ENCODE results near the gene RGS6.

Gene RGS6

DNA sequence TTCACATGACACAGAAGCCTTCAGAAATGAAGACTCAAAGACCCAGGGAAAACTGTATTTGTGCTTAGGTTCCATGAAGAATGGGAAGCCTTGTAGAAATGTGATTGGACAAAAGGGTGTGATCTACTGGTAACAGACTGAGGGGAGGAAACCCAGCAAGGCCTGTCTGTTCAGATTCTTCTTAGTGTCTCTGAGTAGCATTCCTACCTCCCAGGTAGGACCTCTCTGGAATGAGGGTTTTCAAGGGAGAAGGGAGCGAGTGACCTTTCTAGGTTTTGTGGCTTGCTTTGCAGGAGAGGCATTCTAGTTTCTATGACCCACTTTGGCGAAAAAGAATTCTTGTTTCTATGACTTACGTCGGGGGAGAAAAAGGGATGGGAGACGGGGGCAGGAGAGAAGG is 560.0 kb downstream of the RGS6 start:
- no peaks in the 10 kb centered on the region for H3K4me1 ChIP-seq (ENCODE audit: control insufficient read depth, insufficient read depth, low read length)
- H3K9ac ChIP-seq (ENCODE audit: low read length in 2 of 2): no peak overlapping the region
- no peak overlapping the region for H3K4me3 ChIP-seq (ENCODE audit: low read length in 2 of 2)

DNA sequence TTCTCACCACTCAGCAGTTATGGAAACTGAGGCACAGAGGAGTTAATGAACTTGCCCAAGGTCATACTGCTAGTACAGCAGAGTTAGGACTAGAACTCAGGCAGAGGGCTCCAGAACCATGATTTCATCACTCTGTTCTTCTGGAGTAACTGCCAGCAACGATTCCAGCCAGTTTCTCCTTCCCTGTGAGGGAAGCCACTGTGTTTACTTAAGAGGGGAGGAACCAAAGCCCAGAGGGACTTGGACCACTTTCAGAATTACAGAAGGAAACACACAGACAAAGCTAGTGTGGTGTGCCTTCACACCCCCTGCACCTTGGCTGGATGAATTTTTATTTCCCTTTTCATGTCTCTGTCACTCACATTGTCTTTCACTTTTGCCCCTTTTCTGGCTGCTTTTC is 563.4 kb downstream of the RGS6 start:
- no peak overlapping the region for H3K4me3 ChIP-seq (ENCODE audit: low read length in 2 of 2)
- H3K36me3 ChIP-seq (ENCODE audit: control insufficient read depth in 2 of 2, insufficient read depth in 2 of 2, low read length in 2 of 2): no peaks in the 10 kb centered on the region
- H3K27me3 ChIP-seq (ENCODE audit: control insufficient read depth in 1 of 2, insufficient read depth in 2 of 2, low read length in 2 of 2): no peaks in the 10 kb centered on the region
- H3K9ac ChIP-seq (ENCODE audit: low read length in 2 of 2): no peak overlapping the region
- no peaks in the 10 kb centered on the region for H3K4me1 ChIP-seq (ENCODE audit: control insufficient read depth, insufficient read depth, low read length)
- no peaks in the 10 kb centered on the region for H3K9me3 ChIP-seq (ENCODE audit: control insufficient read depth in 2 of 2, low read length in 2 of 2)
- no peak overlapping the region for H3K27ac ChIP-seq (ENCODE audit: low read length)

More for the DNA sequence above, 560.0 kb downstream of the RGS6 start:
- Histone ChIP-seq H3K9me3 (ENCODE audit: control insufficient read depth in 2 of 2, low read length in 2 of 2) (peaks cover 0 to 4% of the 10 kb centered on the region in 2 donors), H3K36me3 (ENCODE audit: control insufficient read depth in 2 of 2, insufficient read depth in 2 of 2, low read length in 2 of 2) (no peaks in the 10 kb centered on the region), H3K27ac (ENCODE audit: low read length) (no peak overlapping the region), H3K27me3 (ENCODE audit: control insufficient read depth in 1 of 2, insufficient read depth in 2 of 2, low read length in 2 of 2) (peaks cover 0 to 2% of the 10 kb centered on the region in 2 donors)

- H3K27me3 ChIP-seq (ENCODE audit: control insufficient read depth in 1 of 2, insufficient read depth in 2 of 2, low read length in 2 of 2): no peaks in the 10 kb centered on the region
- no peaks in the 10 kb centered on the region for H3K36me3 ChIP-seq (ENCODE audit: control insufficient read depth in 2 of 2, insufficient read depth in 2 of 2, low read length in 2 of 2)
- no peak overlapping the region for H3K27ac ChIP-seq (ENCODE audit: low read length)
- H3K4me1 ChIP-seq (ENCODE audit: control insufficient read depth, insufficient read depth, low read length): no peaks in the 10 kb centered on the region
- H3K9ac ChIP-seq (ENCODE audit: low read length in 2 of 2): no peak overlapping the region
- H3K9me3 ChIP-seq (ENCODE audit: control insufficient read depth in 2 of 2, low read length in 2 of 2): peaks cover 0 to under 1% of the 10 kb centered on the region in 2 donors
- no peak overlapping the region for H3K4me3 ChIP-seq (ENCODE audit: low read length in 2 of 2)
These were observed 566.4 kb downstream of the RGS6 start for GRCh38 chr14:72498646-72499045.

- Histone ChIP-seq H3K9me3 (ENCODE audit: control insufficient read depth in 2 of 2, low read length in 2 of 2) (peaks cover 0 to 5% of the 10 kb centered on the region in 2 donors), H3K36me3 (ENCODE audit: control insufficient read depth in 2 of 2, insufficient read depth in 2 of 2, low read length in 2 of 2) (no peaks in the 10 kb centered on the region), H3K27ac (ENCODE audit: low read length) (no peak overlapping the region), H3K4me3 (ENCODE audit: low read length in 2 of 2) (no peak overlapping the region), H3K27me3 (ENCODE audit: control insufficient read depth in 1 of 2, insufficient read depth in 2 of 2, low read length in 2 of 2) (no peaks in the 10 kb centered on the region), H3K4me1 (ENCODE audit: control insufficient read depth, insufficient read depth, low read length) (no peaks in the 10 kb centered on the region), H3K9ac (ENCODE audit: low read length in 2 of 2) (no peak overlapping the region)
These were observed 567.5 kb downstream of the RGS6 start for GRCh38 chr14:72499746-72500145.

GRCh38 chr14:72500234-72500838 is 568.1 kb downstream of the RGS6 start:
- Histone ChIP-seq H3K27ac (ENCODE audit: low read length) (no peak overlapping the region), H3K9me3 (ENCODE audit: control insufficient read depth in 2 of 2, low read length in 2 of 2) (peaks cover 0 to 5% of the 10 kb centered on the region in 2 donors), H3K4me1 (ENCODE audit: control insufficient read depth, insufficient read depth, low read length) (no peaks in the 10 kb centered on the region), H3K4me3 (ENCODE audit: low read length in 2 of 2) (no peak overlapping the region), H3K27me3 (ENCODE audit: control insufficient read depth in 1 of 2, insufficient read depth in 2 of 2, low read length in 2 of 2) (no peaks in the 10 kb centered on the region), H3K9ac (ENCODE audit: low read length in 2 of 2) (no peak overlapping the region), H3K36me3 (ENCODE audit: control insufficient read depth in 2 of 2, insufficient read depth in 2 of 2, low read length in 2 of 2) (no peaks in the 10 kb centered on the region)

- H3K4me1 ChIP-seq (ENCODE audit: control insufficient read depth, insufficient read depth, low read length): no peaks in the 10 kb centered on the region
- H3K9ac ChIP-seq (ENCODE audit: low read length in 2 of 2): no peak overlapping the region
- H3K27me3 ChIP-seq (ENCODE audit: control insufficient read depth in 1 of 2, insufficient read depth in 2 of 2, low read length in 2 of 2): no peaks in the 10 kb centered on the region
- no peak overlapping the region for H3K4me3 ChIP-seq (ENCODE audit: low read length in 2 of 2)
- no peaks in the 10 kb centered on the region for H3K36me3 ChIP-seq (ENCODE audit: control insufficient read depth in 2 of 2, insufficient read depth in 2 of 2, low read length in 2 of 2)
- no peak overlapping the region for H3K27ac ChIP-seq (ENCODE audit: low read length)
- peaks cover 0 to 5% of the 10 kb centered on the region in 2 donors for H3K9me3 ChIP-seq (ENCODE audit: control insufficient read depth in 2 of 2, low read length in 2 of 2)
These were observed 569.2 kb downstream of the RGS6 start for GRCh38 chr14:72501439-72501838.

DNA sequence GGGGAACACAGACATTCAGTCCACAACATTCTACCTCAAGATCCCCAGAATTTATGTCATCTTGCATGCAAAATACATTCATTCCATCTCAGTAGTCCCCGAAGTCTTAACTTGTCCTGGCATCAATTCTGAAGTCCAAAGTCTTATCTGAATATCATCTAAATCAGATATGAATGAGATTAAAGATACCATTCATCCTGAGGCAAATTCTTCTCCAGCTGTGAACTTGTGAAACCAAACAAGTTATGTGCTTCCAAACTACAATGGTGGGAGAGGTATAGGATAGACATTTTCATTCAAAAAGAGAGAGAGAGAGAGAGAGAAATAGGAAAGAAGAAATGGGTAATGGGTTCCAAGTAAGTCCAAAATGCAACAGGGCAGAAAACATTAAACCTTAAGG is 571.0 kb downstream of the RGS6 start:
- no peak overlapping the region for H3K27ac ChIP-seq (ENCODE audit: low read length)
- no peaks in the 10 kb centered on the region for H3K27me3 ChIP-seq (ENCODE audit: control insufficient read depth in 1 of 2, insufficient read depth in 2 of 2, low read length in 2 of 2)
- no peak overlapping the region for H3K4me3 ChIP-seq (ENCODE audit: low read length in 2 of 2)
- H3K4me1 ChIP-seq (ENCODE audit: control insufficient read depth, insufficient read depth, low read length): no peaks in the 10 kb centered on the region
- H3K9ac ChIP-seq (ENCODE audit: low read length in 2 of 2): no peak overlapping the region
- no peaks in the 10 kb centered on the region for H3K36me3 ChIP-seq (ENCODE audit: control insufficient read depth in 2 of 2, insufficient read depth in 2 of 2, low read length in 2 of 2)
- H3K9me3 ChIP-seq (ENCODE audit: control insufficient read depth in 2 of 2, low read length in 2 of 2): peaks cover 0 to 5% of the 10 kb centered on the region in 2 donors

GRCh38 chr14:72503696-72504368 is 571.6 kb downstream of the RGS6 start:
- no peak overlapping the region for H3K9ac ChIP-seq (ENCODE audit: low read length in 2 of 2)

DNA sequence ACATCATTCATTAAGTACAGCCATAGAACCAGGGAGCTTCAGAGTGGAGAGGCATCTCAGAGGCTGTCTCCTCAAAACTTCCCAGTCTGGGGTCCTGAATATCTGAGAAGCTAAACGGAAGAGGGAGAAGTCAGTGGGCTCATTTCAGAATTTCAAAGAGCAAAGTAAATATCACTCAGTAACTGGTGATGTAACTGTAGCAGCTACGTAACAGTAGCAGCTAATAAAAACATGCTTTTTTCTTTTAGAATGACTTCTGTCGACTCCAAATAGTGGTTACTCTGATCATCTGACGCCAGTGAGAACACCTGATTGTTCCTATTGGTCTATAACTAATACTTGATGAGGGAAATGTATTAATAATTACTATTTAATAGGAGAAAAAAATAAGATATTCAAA is 578.3 kb downstream of the RGS6 start:
- Histone ChIP-seq H3K27ac (ENCODE audit: low read length) (no peak overlapping the region), H3K9me3 (ENCODE audit: control insufficient read depth in 2 of 2, low read length in 2 of 2) (no peaks in the 10 kb centered on the region), H3K9ac (ENCODE audit: low read length in 2 of 2) (no peak overlapping the region), H3K36me3 (ENCODE audit: control insufficient read depth in 2 of 2, insufficient read depth in 2 of 2, low read length in 2 of 2) (no peaks in the 10 kb centered on the region), H3K27me3 (ENCODE audit: control insufficient read depth in 1 of 2, insufficient read depth in 2 of 2, low read length in 2 of 2) (no peaks in the 10 kb centered on the region), H3K4me1 (ENCODE audit: control insufficient read depth, insufficient read depth, low read length) (peaks cover 2% of the 10 kb centered on the region), H3K4me3 (ENCODE audit: low read length in 2 of 2) (no peak overlapping the region)

More at GRCh38 chr14:72503696-72504368, 571.6 kb downstream of the RGS6 start:
- peaks cover 0 to 5% of the 10 kb centered on the region in 2 donors for H3K9me3 ChIP-seq (ENCODE audit: control insufficient read depth in 2 of 2, low read length in 2 of 2)
- no peaks in the 10 kb centered on the region for H3K27me3 ChIP-seq (ENCODE audit: control insufficient read depth in 1 of 2, insufficient read depth in 2 of 2, low read length in 2 of 2)
- H3K4me3 ChIP-seq (ENCODE audit: low read length in 2 of 2): no peak overlapping the region
- H3K27ac ChIP-seq (ENCODE audit: low read length): no peak overlapping the region
- no peaks in the 10 kb centered on the region for H3K36me3 ChIP-seq (ENCODE audit: control insufficient read depth in 2 of 2, insufficient read depth in 2 of 2, low read length in 2 of 2)
- H3K4me1 ChIP-seq (ENCODE audit: control insufficient read depth, insufficient read depth, low read length): no peaks in the 10 kb centered on the region

DNA sequence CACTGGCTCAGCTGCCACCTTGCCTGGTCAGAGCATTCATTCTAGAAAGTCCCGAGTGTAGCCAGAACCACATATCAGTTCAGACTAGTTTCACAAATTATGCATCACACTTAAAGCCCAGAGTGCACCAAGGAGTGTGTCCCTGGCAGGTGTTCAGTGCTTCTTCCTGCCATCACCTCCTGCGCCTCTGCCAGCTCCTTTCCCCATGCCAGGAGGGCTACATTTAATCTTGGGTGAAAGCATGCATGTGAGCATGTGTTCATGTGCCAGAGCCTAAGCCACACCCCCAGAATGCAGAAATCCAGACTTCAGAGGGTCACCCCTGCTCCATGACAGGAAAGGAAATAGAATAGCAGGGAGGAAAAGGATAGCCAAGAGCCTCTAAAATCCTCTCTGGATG is 580.1 kb downstream of the RGS6 start:
- Histone ChIP-seq H3K4me3 (ENCODE audit: low read length in 2 of 2) (no peak overlapping the region), H3K9ac (ENCODE audit: low read length in 2 of 2) (no peak overlapping the region), H3K36me3 (ENCODE audit: control insufficient read depth in 2 of 2, insufficient read depth in 2 of 2, low read length in 2 of 2) (no peaks in the 10 kb centered on the region), H3K9me3 (ENCODE audit: control insufficient read depth in 2 of 2, low read length in 2 of 2) (no peaks in the 10 kb centered on the region), H3K27ac (ENCODE audit: low read length) (no peak overlapping the region), H3K4me1 (ENCODE audit: control insufficient read depth, insufficient read depth, low read length) (peaks cover 5% of the 10 kb centered on the region), H3K27me3 (ENCODE audit: control insufficient read depth in 1 of 2, insufficient read depth in 2 of 2, low read length in 2 of 2) (no peaks in the 10 kb centered on the region)

GRCh38 chr14:72512925-72513324 is 580.7 kb downstream of the RGS6 start:
- Histone ChIP-seq H3K4me1 (ENCODE audit: control insufficient read depth, insufficient read depth, low read length) (peaks cover 7% of the 10 kb centered on the region), H3K9me3 (ENCODE audit: control insufficient read depth in 2 of 2, low read length in 2 of 2) (no peaks in the 10 kb centered on the region), H3K4me3 (ENCODE audit: low read length in 2 of 2) (no peak overlapping the region), H3K27me3 (ENCODE audit: control insufficient read depth in 1 of 2, insufficient read depth in 2 of 2, low read length in 2 of 2) (no peaks in the 10 kb centered on the region), H3K9ac (ENCODE audit: low read length in 2 of 2) (no peak overlapping the region), H3K27ac (ENCODE audit: low read length) (no peak overlapping the region), H3K36me3 (ENCODE audit: control insufficient read depth in 2 of 2, insufficient read depth in 2 of 2, low read length in 2 of 2) (no peaks in the 10 kb centered on the region)

All from stomach smooth muscle (tissue), 2 donors.